Heart left ventricle (tissue), 16 donors: ENCODE results near the gene YOD1. TPM values are rescaled to one million over a fixed set of nuclear protein-coding genes. Genes with fewer than 3 reads are reported as not detected.

Experiments used
- ATAC-seq, 4 donors: fragments of 200-7000 bp; cut with Tn5 transposase; one replicate each; pipeline ENCODE4 v1.9.1; 2020 to 2022; ENCODE audit warnings: moderate library complexity in 4 of 4, mild to moderate bottlenecking in 3 of 4, moderate number of reproducible peaks in 1 of 4
- DNase-seq, 5 donors: peaks; one replicate each; pipeline ENCODE4 v3.0.0-alpha.2; 2020
- H3K27ac ChIP-seq, 12 donors: fragments of 200-600 bp; sonication (generic) in 4 of 12; one replicate each; pipeline versions ENCODE4 v1.5.0 to v1.8.0; 2016 to 2022; ENCODE audit warnings: mild to moderate bottlenecking in 2 of 12
- H3K27me3 ChIP-seq, 9 donors: fragments of 200-600 bp; sonication (generic) in 2 of 9; one replicate each; pipeline versions ENCODE4 v1.5.1 to v1.8.0; 2016 to 2022; ENCODE audit warnings: mild to moderate bottlenecking in 3 of 9
- H3K36me3 ChIP-seq, 9 donors: fragments of 200-600 bp; sonication (generic) in 2 of 9; one replicate each; pipeline versions ENCODE4 v1.5.0 to v1.8.0; 2018 to 2022; ENCODE audit warnings: mild to moderate bottlenecking in 2 of 9
- H3K4me1 ChIP-seq, 12 donors: fragments of 200-600 bp; sonication (generic) in 4 of 12; one replicate each; pipeline versions ENCODE4 v1.5.0 to v1.8.0; 2016 to 2022; ENCODE audit warnings: mild to moderate bottlenecking in 3 of 12
- H3K4me3 ChIP-seq, 12 donors: fragments of 200-600 bp; sonication (generic) in 4 of 12; one replicate each; pipeline versions ENCODE4 v1.5.0 to v1.8.0; 2017 to 2022; ENCODE audit warnings: mild to moderate bottlenecking in 9 of 12, moderate library complexity in 4 of 12
- H3K9me3 ChIP-seq, 12 donors: fragments of 200-600 bp; sonication (generic) in 4 of 12; one replicate each; pipeline versions ENCODE4 v1.5.0 to v1.8.0; 2016 to 2022; ENCODE audit warnings: mild to moderate bottlenecking in 1 of 12
- POLR2A ChIP-seq, 2 donors: fragments of 450-650 bp; IDR thresholded peaks; one replicate each; pipeline ENCODE4 v1.6.1; 2017; ENCODE audit warnings: antibody characterized with exemption in 2 of 2, mild to moderate bottlenecking in 2 of 2, moderate library complexity in 2 of 2
- WGBS, 4 donors: extraction: QIAGEN DNeasy Blood & Tissue Kit in 2 of 4; methylation state at CpG; one replicate each; pipeline versions ENCODE4 v1.1.5 to v1.1.7; 2013 to 2018; 5-methylcytosine and 5-hydroxymethylcytosine counted together
- intact Hi-C, 10 donors: fragments of 100-400 bp; cut with DNase I; formaldehyde crosslinking; loops; one replicate each; pipeline versions ENCODE4 v1.11.1 to v1.14.2; 2022
- polyA plus RNA-seq, 2 donors: library from polyadenylated mRNA; stranded (reverse); fragments of 200-250 nt; gene quantifications; one replicate each; pipeline ENCODE4 v1.2.3, GENCODE V29; 2013
- total RNA-seq, 9 donors: library from RNA; depleted of rRNA in 2 of 9; stranded (reverse); fragments of >200 nt in 2 of 9; fragmentation: NEBNext Ultra II Directional in 3 of 9; extraction: Animal tissue kit (Norgen Biotek cat#: 25700) in 3 of 9; gene quantifications; one replicate each; pipeline versions ENCODE4 v1.1.0 to v1.2.4, GENCODE V29; 2016 to 2023
- TF ChIP-seq, protein P1 (sequence below), 12 donors: fragments of 200-600 bp; sonication (generic) in 4 of 12; IDR thresholded peaks; one replicate each; pipeline versions ENCODE4 v1.5.0 to v1.8.0; 2018 to 2022; ENCODE audit warnings: antibody characterized with exemption in 12 of 12, mild to moderate bottlenecking in 5 of 12
- donor health status: ischemic (EF 13 %, LVEDD 7.1; RV severe dilation, severe dysfunction).
- donor health status: healthy with polysubstance abuse.
- donor health status: DM: no; HTN: yes; CAD: no.
- donor health status: DM: no; HTN: no; CAD: no.
- donor health status: ischemic (EF 25% LVEDD 6.9; RV normal size, moderate dysfunction).
- donor health status: ischemic (EF 25% LVEDD 5.7; RV mildly dilated, moderate dysfunction).
- donor health status: healthy.
- donor health status: DM: yes; HTN: yes; CAD: no.
- donor health status: ischemic (EF 35%, LVEDD 5.7; RV mildly dilated, moderate dysfunction).
- donor health status: nonischemic (EF 11% LVEDD 7.7; RV severe dilation, severe dysfunction).
- donor health status: DM: yes; HTN: yes; CAD: no.
- donor health status: PGD.
- donor health status: ischemic (EF 29% LVEDD 5.4; RV normal size, mild dysfunction).
- donor health status: nonischemic (EF 23%, LVEDD 6.1; RV moderate dilation, normal function).

Gene YOD1
- total and polyA plus RNA-seq, 11 donors: 1.9 to 7.4 (median 5.8) TPM

GRCh38 chr1:207021139-207021861, 29.7 kb downstream of the YOD1 start:
- TF ChIP-seq POLR2A (IDR thresholded peaks at IDR 0.05): no peak
- TF ChIP-seq, protein P1, sequence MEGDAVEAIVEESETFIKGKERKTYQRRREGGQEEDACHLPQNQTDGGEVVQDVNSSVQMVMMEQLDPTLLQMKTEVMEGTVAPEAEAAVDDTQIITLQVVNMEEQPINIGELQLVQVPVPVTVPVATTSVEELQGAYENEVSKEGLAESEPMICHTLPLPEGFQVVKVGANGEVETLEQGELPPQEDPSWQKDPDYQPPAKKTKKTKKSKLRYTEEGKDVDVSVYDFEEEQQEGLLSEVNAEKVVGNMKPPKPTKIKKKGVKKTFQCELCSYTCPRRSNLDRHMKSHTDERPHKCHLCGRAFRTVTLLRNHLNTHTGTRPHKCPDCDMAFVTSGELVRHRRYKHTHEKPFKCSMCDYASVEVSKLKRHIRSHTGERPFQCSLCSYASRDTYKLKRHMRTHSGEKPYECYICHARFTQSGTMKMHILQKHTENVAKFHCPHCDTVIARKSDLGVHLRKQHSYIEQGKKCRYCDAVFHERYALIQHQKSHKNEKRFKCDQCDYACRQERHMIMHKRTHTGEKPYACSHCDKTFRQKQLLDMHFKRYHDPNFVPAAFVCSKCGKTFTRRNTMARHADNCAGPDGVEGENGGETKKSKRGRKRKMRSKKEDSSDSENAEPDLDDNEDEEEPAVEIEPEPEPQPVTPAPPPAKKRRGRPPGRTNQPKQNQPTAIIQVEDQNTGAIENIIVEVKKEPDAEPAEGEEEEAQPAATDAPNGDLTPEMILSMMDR (IDR thresholded peaks at IDR 0.05): no peak

DNA sequence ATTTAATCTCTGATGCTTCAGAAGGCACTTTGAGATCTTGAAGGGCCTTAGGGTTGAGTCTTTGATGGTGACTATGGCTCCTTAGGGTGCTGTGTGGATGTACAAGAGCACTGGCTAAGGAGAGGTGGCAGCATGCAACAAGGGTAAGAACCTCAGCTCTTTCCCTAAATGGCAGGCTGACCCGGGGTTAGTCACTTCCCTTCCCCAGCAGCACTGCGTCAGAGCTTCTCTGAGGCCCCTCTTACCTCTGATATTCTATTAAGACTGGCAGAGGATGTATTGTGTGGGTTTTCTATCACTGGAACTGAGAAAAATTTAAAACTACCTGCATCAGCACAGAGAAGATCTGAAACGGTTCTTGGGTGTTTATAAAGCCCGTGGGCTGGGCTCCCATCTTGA, 30.3 kb downstream of the YOD1 start:
- H3K4me1 ChIP-seq: peaks cover 0 to 36% (median 22%) of the 10 kb centered on the region in 12 donors
- no peaks in the 10 kb centered on the region for H3K36me3 ChIP-seq
- intact Hi-C loops: no loop called here
- H3K4me3 ChIP-seq: no peak overlapping the region
- WGBS, 4 donors: 59 to 67% (median 65%) methylated on average over 4 of the region's 4 CpGs
- no peak for DNase-seq
- H3K27me3 ChIP-seq: no peaks in the 10 kb centered on the region
- ATAC-seq: no peak
- H3K27ac ChIP-seq: no peak overlapping the region
- no peaks in the 10 kb centered on the region for H3K9me3 ChIP-seq
- TF ChIP-seq, protein P1 (IDR thresholded peaks at IDR 0.05): no peak
- no peak for TF ChIP-seq POLR2A (IDR thresholded peaks at IDR 0.05)

More at GRCh38 chr1:207021139-207021861, 29.7 kb downstream of the YOD1 start:
- H3K4me1 ChIP-seq: peaks cover 0 to 42% (median 28%) of the 10 kb centered on the region in 12 donors
- H3K27me3 ChIP-seq: no peaks in the 10 kb centered on the region
- 46 to 65% (median 52%) methylated on average over 8 of the region's 8 CpGs for WGBS, 4 donors
- intact Hi-C loops: no loop called here
- DNase-seq (no peak), ATAC-seq (no peak)
- no peaks in the 10 kb centered on the region for H3K36me3 ChIP-seq
- no peaks in the 10 kb centered on the region for H3K9me3 ChIP-seq
- H3K4me3 ChIP-seq: no peak overlapping the region
- no peak overlapping the region for H3K27ac ChIP-seq

DNA sequence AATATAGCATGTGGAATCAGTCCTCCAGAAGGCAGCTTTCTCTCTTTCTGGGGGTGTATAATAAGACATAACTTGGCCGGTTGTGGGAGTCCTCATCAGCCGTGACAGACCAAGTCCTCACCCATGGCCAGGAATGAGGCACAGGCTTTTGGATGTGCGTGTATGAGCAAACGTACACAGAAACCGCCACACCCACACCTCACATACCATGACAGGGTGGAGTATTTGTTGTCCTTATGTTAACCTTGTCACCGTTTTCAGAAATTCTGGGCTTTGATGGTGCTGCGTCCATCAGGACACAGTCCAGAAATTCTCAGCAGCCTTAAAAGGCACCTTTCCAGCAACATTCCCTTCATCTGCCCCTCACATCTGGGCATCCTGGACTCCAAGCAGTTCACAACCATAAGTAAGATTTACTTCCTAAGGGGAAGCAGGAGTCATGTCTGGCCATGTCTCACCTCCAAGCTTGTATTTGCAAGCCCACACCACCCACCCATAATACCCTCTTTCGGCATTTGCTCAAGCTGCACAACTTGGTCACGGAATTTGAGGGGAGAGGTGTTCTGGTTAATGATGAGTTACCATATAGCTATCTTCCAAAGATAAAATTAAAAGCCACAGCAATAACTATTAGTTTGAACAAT, 30.8 kb downstream of the YOD1 start:
- Histone ChIP-seq H3K36me3 (no peaks in the 10 kb centered on the region), H3K4me1 (peaks cover 0 to 30% (median 18%) of the 10 kb centered on the region in 12 donors), H3K27me3 (no peaks in the 10 kb centered on the region), H3K9me3 (no peaks in the 10 kb centered on the region), H3K27ac (no peak overlapping the region), H3K4me3 (no peak overlapping the region)
- intact Hi-C loops: no loop called here
- no peak for TF ChIP-seq POLR2A (IDR thresholded peaks at IDR 0.05)
- TF ChIP-seq, protein P1 (IDR thresholded peaks at IDR 0.05): no peak
- 88 to 95% (median 91%) methylated on average over 9 of the region's 9 CpGs for WGBS, 4 donors
- DNase-seq: no peak
- no peak for ATAC-seq

DNA sequence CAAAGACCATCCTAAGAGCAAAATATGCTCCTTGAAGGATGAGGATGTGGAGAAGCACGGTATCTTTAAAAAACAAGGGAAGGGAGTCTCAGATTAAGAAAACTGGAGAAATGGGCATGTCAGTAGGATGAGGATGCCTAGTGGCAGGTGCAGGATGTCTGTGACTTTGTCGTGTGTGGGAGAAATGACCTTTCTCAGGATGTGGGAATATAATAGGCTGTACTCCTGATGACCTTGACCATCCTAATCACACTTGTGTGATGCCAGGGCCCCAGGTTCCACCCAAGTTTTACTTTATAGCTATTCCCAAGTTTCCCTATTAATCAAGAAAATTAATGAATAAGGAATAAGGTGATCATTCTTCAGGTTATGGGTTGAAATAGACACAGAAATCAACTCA, 31.3 kb downstream of the YOD1 start:
- H3K4me3 ChIP-seq: no peak overlapping the region
- DNase-seq (no peak), ATAC-seq (no peak)
- intact Hi-C loops: no loop called here
- H3K27ac ChIP-seq: no peak overlapping the region
- WGBS, 4 donors: 54 to 71% (median 59%) methylated on average over 2 of the region's 2 CpGs
- H3K27me3 ChIP-seq: no peaks in the 10 kb centered on the region
- peaks cover 0 to 25% (median 15%) of the 10 kb centered on the region in 12 donors for H3K4me1 ChIP-seq
- H3K9me3 ChIP-seq: no peaks in the 10 kb centered on the region
- no peak for TF ChIP-seq POLR2A (IDR thresholded peaks at IDR 0.05)
- TF ChIP-seq, protein P1 (IDR thresholded peaks at IDR 0.05): no peak
- H3K36me3 ChIP-seq: no peaks in the 10 kb centered on the region
